22Rv1 (cell line): ENCODE data around the gene ATXN7L3.

ENCODE experiments used
- H3K27ac ChIP-seq: fragments of 450-650 bp; 2 replicates; pipeline ENCODE4 v1.5.1; 2017
- CTCF ChIP-seq: fragments of 450-650 bp; IDR thresholded peaks from 2 replicates; pipeline ENCODE4 v1.5.1; 2017; ENCODE audit warnings: mild to moderate bottlenecking
- ZFX ChIP-seq: fragments of 450-650 bp; IDR thresholded peaks from 2 replicates; pipeline ENCODE4 v1.6.1; 2017; ENCODE audit warnings: antibody characterized with exemption, borderline replicate concordance

The ATXN7L3 gene

DNA sequence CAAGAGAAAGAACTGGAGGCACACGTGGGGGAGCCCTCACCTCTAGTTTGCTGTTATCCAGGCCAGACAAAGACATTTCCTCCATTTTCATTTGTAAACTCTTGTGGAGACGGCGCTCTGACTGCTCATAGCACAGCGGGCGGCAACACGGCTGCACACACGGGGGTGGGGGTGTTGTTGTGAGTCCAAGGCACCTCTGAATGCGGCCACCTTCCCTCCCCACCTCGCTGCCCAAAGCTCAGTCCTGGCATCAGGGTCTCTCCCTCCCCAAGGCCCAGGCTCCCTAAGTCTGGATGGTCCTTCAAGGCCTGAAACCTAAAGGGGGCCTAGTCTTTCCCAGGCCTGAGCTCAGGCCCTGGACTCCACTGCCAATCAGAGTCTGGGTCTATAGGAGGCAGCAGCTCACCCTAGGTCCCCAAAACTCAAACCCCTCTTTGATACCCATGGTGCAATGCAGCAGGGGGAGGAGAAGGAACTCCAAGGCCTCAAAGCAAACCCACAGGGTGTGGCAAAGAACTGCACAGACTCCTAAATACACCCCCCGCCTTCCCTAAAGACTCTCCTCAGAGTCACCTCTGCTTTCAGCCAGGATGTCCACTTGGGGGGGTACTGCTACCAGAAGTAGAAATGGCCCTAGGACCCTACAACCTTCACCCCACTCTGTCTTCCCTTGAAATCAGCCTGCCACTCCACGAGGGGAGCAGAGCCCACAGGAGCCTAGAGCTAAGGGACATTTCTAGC lies 1.5 kb downstream of the ATXN7L3 start:
- TF ChIP-seq ZFX (no peak), CTCF (no peak)
- peak overlapping the region; percentile 97 for H3K27ac ChIP-seq

- no peak overlapping the region; the same call in 1 of the 2 replicates for H3K27ac ChIP-seq
- TF ChIP-seq CTCF (no peak), ZFX (no peak)
Observed at GRCh38 chr17:44197107-44197506, 2.6 kb downstream of the ATXN7L3 start.

DNA sequence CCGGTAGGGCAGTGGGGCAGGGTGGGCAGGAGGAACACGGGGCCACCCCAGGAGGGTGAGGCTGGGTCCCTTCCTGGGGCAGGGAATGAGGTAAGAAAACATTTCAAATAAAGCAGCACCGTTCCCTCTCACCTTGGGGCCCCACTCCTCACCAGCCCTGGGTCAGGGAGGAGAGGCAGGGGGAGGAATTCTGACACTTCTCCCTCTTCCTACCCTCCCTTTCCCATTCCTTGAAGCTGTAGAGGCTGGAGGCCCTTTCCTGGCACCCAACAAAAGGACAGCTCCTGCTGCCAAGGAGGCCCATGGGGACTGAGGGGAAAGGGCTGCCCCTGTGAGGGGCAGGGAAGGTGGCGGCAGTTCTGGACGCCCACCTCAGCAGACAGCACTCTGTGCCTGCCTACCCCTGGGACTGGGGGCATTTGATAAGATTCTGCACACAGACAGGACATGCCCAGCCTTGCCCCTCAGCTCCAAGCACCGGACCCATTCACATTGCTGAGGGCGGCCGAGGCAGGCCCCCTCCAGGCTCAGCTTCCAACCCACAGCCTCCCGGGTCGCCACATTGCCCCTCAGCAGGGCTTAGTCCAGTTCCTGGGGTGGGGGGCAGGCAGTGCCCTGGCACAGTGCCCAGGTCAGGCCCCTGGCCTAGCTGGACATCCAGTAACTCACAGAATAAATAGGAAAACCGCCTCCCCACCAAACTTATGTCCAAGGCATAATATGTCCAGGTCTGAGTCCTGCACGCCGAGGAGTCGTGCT lies 6.2 kb downstream of the ATXN7L3 start:
- H3K27ac ChIP-seq, result peak overlapping the region; percentile 52
- TF ChIP-seq CTCF (no peak), ZFX (no peak)

DNA sequence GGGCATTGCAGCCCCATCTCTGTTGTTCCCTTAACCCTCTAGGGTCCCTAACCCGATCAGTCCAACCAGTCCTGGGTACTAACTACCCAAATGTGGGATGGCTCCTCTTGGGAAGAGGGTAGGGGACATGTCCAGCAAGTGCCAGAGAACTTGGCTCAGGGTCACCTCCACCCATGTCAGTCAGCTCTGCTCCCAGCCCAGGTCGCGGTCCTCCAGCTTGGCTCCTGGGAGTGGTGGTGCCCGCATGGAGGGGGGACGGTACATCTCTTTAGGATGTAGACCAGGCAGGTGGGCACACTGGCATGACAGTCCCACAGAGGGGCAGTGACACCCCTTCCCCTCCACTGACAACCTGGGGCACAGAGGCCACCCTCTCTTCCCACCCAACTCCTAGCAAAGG lies 6.9 kb downstream of the ATXN7L3 start:
- TF ChIP-seq CTCF, result no peak
- TF ChIP-seq ZFX, result no peak
- H3K27ac ChIP-seq, result peak overlapping the region; percentile 52

- H3K27ac ChIP-seq, result peak overlapping the region; percentile 52
- TF ChIP-seq CTCF (no peak), ZFX (no peak)
Observed at GRCh38 chr17:44191941-44192496, 7.7 kb downstream of the ATXN7L3 start.

DNA sequence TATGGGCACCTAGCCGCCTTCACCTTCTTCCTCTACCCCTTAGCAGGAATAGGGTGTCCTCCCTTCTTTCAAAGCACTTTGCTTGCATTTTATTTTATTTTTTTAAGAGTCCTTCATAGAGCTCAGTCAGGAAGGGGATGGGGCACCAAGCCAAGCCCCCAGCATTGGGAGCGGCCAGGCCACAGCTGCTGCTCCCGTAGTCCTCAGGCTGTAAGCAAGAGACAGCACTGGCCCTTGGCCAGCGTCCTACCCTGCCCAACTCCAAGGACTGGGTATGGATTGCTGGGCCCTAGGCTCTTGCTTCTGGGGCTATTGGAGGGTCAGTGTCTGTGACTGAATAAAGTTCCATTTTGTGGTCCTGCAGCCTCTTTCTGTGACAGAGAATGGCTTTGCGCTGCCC lies 8.3 kb downstream of the ATXN7L3 start:
- peak overlapping the region; percentile 52 for H3K27ac ChIP-seq
- TF ChIP-seq ZFX (no peak), CTCF (no peak)

GRCh38 chr17:44190481-44190880 lies 9.2 kb downstream of the ATXN7L3 start:
- TF ChIP-seq ZFX (no peak), CTCF (no peak)
- H3K27ac ChIP-seq, result 0 out of 2 replicates have a peak overlapping the region, but pooled peaks have one; percentile 52
